Neuronal stem cell (in vitro differentiated cells): ENCODE data around the gene C1QL1. TPM values are rescaled to one million over a fixed set of nuclear protein-coding genes. Genes with fewer than 3 reads are reported as not detected.

Experiments
- DNase-seq: peaks from one replicate; pipeline ENCODE4 v3.0.0-alpha.2; 2013; ENCODE audit warnings: low spot score
- H2AFZ ChIP-seq: one replicate; pipeline ENCODE4 v1.6.1; 2013; ENCODE audit warnings: mild to moderate bottlenecking, low read length, inconsistent platforms
- H2AK5ac ChIP-seq: 2 replicates; pipeline ENCODE4 v1.6.1; 2013; ENCODE audit warnings: low read depth, mild to moderate bottlenecking, inconsistent platforms, low read length, moderate library complexity, mixed read lengths
- H2BK120ac ChIP-seq: 2 replicates; pipeline ENCODE4 v1.6.1; 2013; ENCODE audit warnings: low read depth, mild to moderate bottlenecking, inconsistent platforms, low read length, moderate library complexity, mixed read lengths
- H2BK12ac ChIP-seq: one replicate; pipeline ENCODE4 v1.6.1; 2013; ENCODE audit warnings: low read length, inconsistent platforms
- H2BK15ac ChIP-seq: 2 replicates; pipeline ENCODE4 v1.6.1; 2013; ENCODE audit warnings: mild to moderate bottlenecking, low read length, inconsistent platforms, mixed read lengths
- H2BK5ac ChIP-seq: one replicate; pipeline ENCODE4 v1.6.1; 2013; ENCODE audit warnings: inconsistent platforms, mild to moderate bottlenecking, low read length, moderate library complexity
- H3K14ac ChIP-seq: one replicate; pipeline ENCODE4 v1.6.1; 2013; ENCODE audit warnings: low read length, inconsistent platforms
- H3K18ac ChIP-seq: 2 replicates; pipeline ENCODE4 v1.6.1; 2013; ENCODE audit warnings: low read length, inconsistent platforms
- H3K23ac ChIP-seq: 2 replicates; pipeline ENCODE4 v1.6.1; 2013; ENCODE audit warnings: low read depth, mild to moderate bottlenecking, mixed read lengths, low read length, inconsistent platforms; ENCODE audit not compliant: poor library complexity
- H3K27ac ChIP-seq: replicated peaks from 3 replicates; pipeline ENCODE4 v1.5.1; 2013; ENCODE audit warnings: low read length, inconsistent platforms
- H3K27me3 ChIP-seq, 3 experiments: 2 replicates each; pipeline ENCODE4 v1.6.1; 2013; ENCODE audit warnings: low read length in 3 of 3, mild to moderate bottlenecking in 2 of 3, inconsistent platforms in 1 of 3, low read depth in 1 of 3, mixed read lengths in 1 of 3, moderate library complexity in 1 of 3; ENCODE audit not compliant: control insufficient read depth in 3 of 3, insufficient read depth in 3 of 3
- H3K36me3 ChIP-seq, 2 donors: replicated peaks in 1 of 2; 2 replicates each; pipeline ENCODE4 v1.6.1; 2013; ENCODE audit warnings: low read length in 2 of 2; ENCODE audit not compliant: control insufficient read depth in 2 of 2, insufficient read depth in 2 of 2
- H3K4ac ChIP-seq: 2 replicates; pipeline ENCODE4 v1.6.1; 2013; ENCODE audit warnings: inconsistent platforms, mild to moderate bottlenecking, low read length, moderate library complexity
- H3K4me1 ChIP-seq, 2 donors: 1 replicate in 1 of 2; 2 replicates in 1 of 2; pipeline ENCODE4 v1.6.1; 2013; ENCODE audit warnings: low read length in 2 of 2, low read depth in 1 of 2; ENCODE audit not compliant: control insufficient read depth in 2 of 2, insufficient read depth in 1 of 2
- H3K4me2 ChIP-seq: one replicate; pipeline ENCODE4 v1.6.1; 2013; ENCODE audit warnings: mild to moderate bottlenecking, low read length, inconsistent platforms; ENCODE audit not compliant: insufficient read depth, poor library complexity, severe bottlenecking
- H3K4me3 ChIP-seq, 2 donors: 2 replicates each; pipeline ENCODE4 v1.5.1; 2013; ENCODE audit warnings: low read length in 2 of 2, mild to moderate bottlenecking in 2 of 2, inconsistent platforms in 1 of 2, moderate library complexity in 1 of 2
- H3K79me1 ChIP-seq: one replicate; pipeline ENCODE4 v1.6.1; 2013; ENCODE audit warnings: low read depth, mild to moderate bottlenecking, inconsistent platforms, low read length, moderate library complexity
- H3K9ac ChIP-seq: one replicate; pipeline ENCODE4 v1.6.1; 2013; ENCODE audit warnings: mild to moderate bottlenecking, low read depth, low read length, inconsistent platforms; ENCODE audit not compliant: poor library complexity
- H3K9me3 ChIP-seq, 2 donors: replicated peaks in 1 of 2; 2 replicates each; pipeline versions ENCODE3 to v1.6.1; 2013; ENCODE audit warnings: low read length in 2 of 2, mild to moderate bottlenecking in 2 of 2, inconsistent platforms in 1 of 2, low read depth in 1 of 2, mixed read lengths in 1 of 2, moderate library complexity in 1 of 2; ENCODE audit not compliant: control insufficient read depth in 2 of 2, insufficient read depth in 1 of 2
- H4K8ac ChIP-seq: one replicate; pipeline ENCODE4 v1.6.1; 2013; ENCODE audit warnings: low read depth, mild to moderate bottlenecking, inconsistent platforms, low read length, moderate library complexity
- H4K91ac ChIP-seq: one replicate; pipeline ENCODE4 v1.6.1; 2013; ENCODE audit warnings: low read length, low read depth, mild to moderate bottlenecking, inconsistent platforms; ENCODE audit not compliant: poor library complexity
- WGBS, 2 donors: extraction: QIAGEN DNeasy Blood & Tissue Kit; methylation state at CpG; one replicate each; pipeline ENCODE4 v1.1.7; 2013; ENCODE audit warnings: missing lambda C conversion rate in 2 of 2, mixed read lengths in 1 of 2; ENCODE audit not compliant: insufficient read length in 2 of 2, insufficient replicate concordance in 1 of 2; ENCODE audit errors: extremely low coverage in 2 of 2; 5-methylcytosine and 5-hydroxymethylcytosine counted together
- polyA plus RNA-seq, 2 experiments: library from polyadenylated mRNA; stranded (reverse); fragments of 200-250 nt; gene quantifications; one replicate each; pipeline ENCODE4 v1.2.3, GENCODE V29; 2013

The C1QL1 gene
- polyA plus RNA-seq (2013, experiment 1 of 2) = 8.7 TPM
- polyA plus RNA-seq (2013, experiment 2 of 2) = 8.7 TPM

DNA sequence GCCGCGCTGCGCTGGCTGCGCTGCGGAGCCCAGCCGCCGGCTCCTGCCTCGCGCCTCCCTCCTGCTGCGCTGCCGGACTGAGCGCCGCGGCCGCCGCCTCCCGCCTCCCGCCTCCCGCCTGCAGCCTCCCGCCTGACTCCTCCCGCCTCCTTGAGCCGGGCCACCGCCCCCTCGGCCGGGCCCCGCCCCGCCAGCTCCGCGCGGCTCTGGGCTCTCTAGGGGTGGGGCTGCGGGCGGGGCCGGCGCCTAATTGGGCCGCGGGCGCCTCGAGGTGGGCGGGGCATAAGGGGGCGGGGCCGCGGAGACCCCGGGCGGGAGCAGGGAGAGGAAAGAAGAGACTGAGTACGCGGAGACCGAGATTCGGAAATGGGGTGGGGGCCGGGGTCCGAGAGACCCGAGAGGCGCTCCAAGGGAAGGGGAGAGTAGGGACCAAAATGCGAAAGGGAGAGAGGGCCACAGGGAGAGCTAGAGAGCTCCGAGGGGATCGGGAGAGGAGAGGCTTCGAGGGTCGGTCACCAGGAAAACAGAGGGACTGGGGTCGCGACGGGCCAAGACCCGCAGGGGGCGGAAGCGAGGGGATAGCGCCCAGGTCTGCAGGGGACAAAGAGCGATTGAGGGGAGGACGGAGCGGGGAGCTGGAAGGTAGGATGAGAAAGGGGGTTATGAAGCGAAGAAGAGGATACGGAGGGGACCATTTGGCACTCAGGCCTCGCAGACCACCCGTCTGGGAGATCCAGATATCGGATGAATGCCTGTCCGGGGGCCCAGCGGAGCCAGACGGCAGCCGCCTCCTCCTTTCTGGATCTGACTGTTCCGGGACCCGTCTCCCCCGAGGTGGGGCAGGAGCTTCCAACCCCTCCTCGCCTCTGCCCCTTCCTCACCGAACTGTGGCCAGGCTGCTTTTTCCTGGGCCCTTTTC lies at the start of gene C1QL1:
TSS of gene C1QL1 (minus strand) at position 79 of the 919 bp plus-strand sequence. CDS start 255 bp downstream, outside the sequence.
- H3K4ac ChIP-seq = peak within 1 kb of the TSS; percentile 66
- peaks cover 5% of the 10 kb centered on the region for H3K79me1 ChIP-seq

DNA sequence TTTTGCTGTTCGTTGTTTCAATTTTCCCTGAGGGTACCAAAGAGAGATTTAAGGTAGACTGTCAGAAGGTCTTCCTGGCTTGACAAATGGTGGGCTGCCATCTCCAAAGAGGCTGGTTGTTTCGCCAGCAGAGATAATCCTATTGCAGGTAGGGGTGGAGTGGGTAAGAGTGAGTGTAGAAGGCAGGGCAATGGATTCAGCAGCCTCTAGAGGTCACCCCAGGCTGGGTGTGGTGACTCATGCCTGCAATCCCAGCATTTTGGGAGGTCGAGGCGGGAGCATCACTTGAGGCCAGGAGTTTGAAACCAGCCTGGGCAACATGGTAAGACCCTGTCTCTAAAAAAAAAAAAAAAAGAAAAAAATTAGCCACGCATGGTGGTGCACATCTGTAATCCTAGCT lies 48.7 kb upstream of the C1QL1 start:
- H2BK5ac ChIP-seq = no peak overlapping the region
- no peak overlapping the region for H3K4me3 ChIP-seq
- H3K27me3 ChIP-seq = peaks cover 11 to 42% (median 19%) of the 10 kb centered on the region in 3 experiments
- no peak overlapping the region for H3K9ac ChIP-seq
- no peak overlapping the region for H4K91ac ChIP-seq
- H2AFZ ChIP-seq = no peak overlapping the region
- H2BK120ac ChIP-seq = no peak overlapping the region
- no peak overlapping the region for H3K4ac ChIP-seq
- H3K79me1 ChIP-seq = no peaks in the 10 kb centered on the region
- H3K36me3 ChIP-seq = peaks cover 0 to 5% of the 10 kb centered on the region in 2 donors
- no peak overlapping the region for H4K8ac ChIP-seq
- no peak overlapping the region for H3K18ac ChIP-seq
- DNase-seq = no peak
- no peaks in the 10 kb centered on the region for H3K9me3 ChIP-seq
- H2BK15ac ChIP-seq = no peak overlapping the region
- no peak overlapping the region for H3K4me2 ChIP-seq
- peaks cover 15 to 30% of the 10 kb centered on the region in 2 donors for H3K4me1 ChIP-seq
- no peak overlapping the region for H3K23ac ChIP-seq
- H3K27ac ChIP-seq = no peak overlapping the region
- no peak overlapping the region for H2AK5ac ChIP-seq
- no peak overlapping the region for H2BK12ac ChIP-seq
- no CpG with 5 or more reads among the region's 5 CpGs for WGBS, 2 donors
- no peak overlapping the region for H3K14ac ChIP-seq

More for the DNA sequence above, at the start of gene C1QL1:
- H3K18ac ChIP-seq = peak within 1 kb of the TSS; percentile 98
- H3K36me3 ChIP-seq = no peaks in the 10 kb centered on the region
- H3K4me3 ChIP-seq = peak within 1 kb of the TSS; percentile 61 to 78
- peak within 1 kb of the TSS; percentile 79 for H3K9ac ChIP-seq
- H2BK120ac ChIP-seq = peak within 1 kb of the TSS; percentile 97
- H3K9me3 ChIP-seq = no peaks in the 10 kb centered on the region
- H2AFZ ChIP-seq = peak within 1 kb of the TSS; percentile 95
- peaks cover 19% of the 10 kb centered on the region in 2 donors for H3K4me1 ChIP-seq
- H2BK5ac ChIP-seq = peak within 1 kb of the TSS; percentile 82
- H2AK5ac ChIP-seq = peak within 1 kb of the TSS; percentile 99
- peak within 1 kb of the TSS; percentile 97 for H3K4me2 ChIP-seq
- peak within 1 kb of the TSS; percentile 12 for H2BK12ac ChIP-seq
- H4K91ac ChIP-seq = no peak within 1 kb of the TSS
- no CpG with 5 or more reads among the region's 81 CpGs for WGBS, 2 donors
- H4K8ac ChIP-seq = no peak within 1 kb of the TSS
- H2BK15ac ChIP-seq = peak within 1 kb of the TSS; percentile 96
- DNase-seq = peak; percentile 95
- peak within 1 kb of the TSS; percentile 88 for H3K27ac ChIP-seq
- peak within 1 kb of the TSS; percentile 94 for H3K14ac ChIP-seq
- H3K27me3 ChIP-seq = peaks cover 23 to 81% (median 63%) of the 10 kb centered on the region in 3 experiments
- peak within 1 kb of the TSS; percentile 91 for H3K23ac ChIP-seq

DNA sequence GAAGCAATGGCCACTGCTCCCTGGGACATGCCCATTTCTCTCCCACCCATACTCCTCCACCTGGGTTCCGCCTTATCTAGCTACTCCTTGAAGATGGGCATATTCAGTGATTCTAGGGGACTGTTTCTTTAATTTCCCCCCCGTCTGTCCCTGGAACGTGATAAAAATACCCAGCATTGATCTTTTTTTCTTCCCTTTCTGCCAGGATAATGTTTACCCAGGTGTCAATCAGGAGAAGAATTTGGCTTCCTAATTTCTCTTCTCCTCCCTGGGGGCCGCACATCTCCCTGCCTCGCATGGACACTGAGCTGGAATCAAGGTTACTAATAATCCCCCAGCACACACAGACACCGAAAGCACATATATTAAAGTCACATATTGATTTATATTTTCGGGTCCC lies 48.1 kb upstream of the C1QL1 start:
- H3K4ac ChIP-seq = no peak overlapping the region
- no CpG with 5 or more reads among the region's 7 CpGs for WGBS, 2 donors
- H4K91ac ChIP-seq = no peak overlapping the region
- H3K4me3 ChIP-seq = no peak overlapping the region
- H2AFZ ChIP-seq = no peak overlapping the region
- no peak overlapping the region for H2BK15ac ChIP-seq
- H3K4me1 ChIP-seq = peaks cover 15 to 24% of the 10 kb centered on the region in 2 donors
- no peak overlapping the region for H3K18ac ChIP-seq
- DNase-seq = no peak
- no peak overlapping the region for H3K27ac ChIP-seq
- H2BK5ac ChIP-seq = no peak overlapping the region
- peaks cover 11 to 36% (median 15%) of the 10 kb centered on the region in 3 experiments for H3K27me3 ChIP-seq
- no peak overlapping the region for H2BK120ac ChIP-seq
- H3K9me3 ChIP-seq = no peaks in the 10 kb centered on the region
- H2BK12ac ChIP-seq = no peak overlapping the region
- no peak overlapping the region for H3K14ac ChIP-seq
- H3K36me3 ChIP-seq = peaks cover 0 to under 1% of the 10 kb centered on the region in 2 donors
- no peak overlapping the region for H2AK5ac ChIP-seq
- H4K8ac ChIP-seq = no peak overlapping the region
- no peak overlapping the region for H3K23ac ChIP-seq
- H3K4me2 ChIP-seq = no peak overlapping the region
- no peak overlapping the region for H3K9ac ChIP-seq
- H3K79me1 ChIP-seq = no peaks in the 10 kb centered on the region
